Lower lobe of right lung (tissue), 2 donors: ENCODE results near the gene PRKCZ. TPM values are rescaled to one million over a fixed set of nuclear protein-coding genes. Genes with fewer than 3 reads are reported as not detected.
A peak's percentile ranks its signal among the peaks of the same experiment; 100 is the strongest.

Experiments
- ATAC-seq, 2 donors: fragments of 200-7000 bp; cut with Tn5 transposase; one replicate each; pipeline ENCODE4 v1.9.1; 2020 to 2022; ENCODE audit warnings: mild to moderate bottlenecking in 2 of 2, moderate library complexity in 2 of 2
- DNase-seq: peaks from one replicate; pipeline ENCODE4 v3.0.0-alpha.2; 2020
- H3K27ac ChIP-seq: fragments of 200-600 bp; one replicate; pipeline ENCODE4 v1.8.0; 2022
- H3K27me3 ChIP-seq: fragments of 200-600 bp; one replicate; pipeline ENCODE4 v1.8.0; 2022; ENCODE audit warnings: low read depth
- H3K36me3 ChIP-seq: fragments of 200-600 bp; one replicate; pipeline ENCODE4 v1.8.0; 2022; ENCODE audit warnings: mild to moderate bottlenecking
- H3K4me1 ChIP-seq: fragments of 200-600 bp; one replicate; pipeline ENCODE4 v1.8.0; 2022
- H3K4me3 ChIP-seq: fragments of 200-600 bp; one replicate; pipeline ENCODE4 v1.8.0; 2022; ENCODE audit warnings: mild to moderate bottlenecking
- H3K9me3 ChIP-seq: fragments of 200-600 bp; one replicate; pipeline ENCODE4 v1.8.0; 2022
- intact Hi-C: fragments of 100-400 bp; cut with DNase I; formaldehyde crosslinking; loops from one replicate; pipeline ENCODE4 v1.11.0; 2022
- total RNA-seq: library from RNA; stranded (reverse); fragmentation: NEBNext Ultra II Directional; extraction: Animal tissue kit (Norgen Biotek cat#: 25700); gene quantifications from one replicate; pipeline ENCODE4 v1.2.1, GENCODE V29; 2021
- TF ChIP-seq, protein P1 (sequence below): fragments of 200-600 bp; IDR thresholded peaks from one replicate; pipeline ENCODE4 v1.8.0; 2022; ENCODE audit warnings: antibody characterized with exemption, mild to moderate bottlenecking
- donor health status: DM: no; HTN: yes; CAD: no; lungs with severe emphysema.

PRKCZ gene
- total RNA-seq, 1 donor from 2014 or later, result 97.6 TPM

GRCh38 chr1:2187619-2188018 lies 137.4 kb downstream of the PRKCZ start:
- intact Hi-C loops, result no loop called here
- DNase-seq (peak; percentile 43), ATAC-seq (no peak)
- H3K27me3 ChIP-seq, result no peaks in the 10 kb centered on the region
- H3K27ac ChIP-seq, result no peak overlapping the region
- peaks cover 28% of the 10 kb centered on the region for H3K36me3 ChIP-seq
- no peaks in the 10 kb centered on the region for H3K9me3 ChIP-seq
- peaks cover 34% of the 10 kb centered on the region for H3K4me1 ChIP-seq
- H3K4me3 ChIP-seq, result no peak overlapping the region
- TF ChIP-seq, protein P1, sequence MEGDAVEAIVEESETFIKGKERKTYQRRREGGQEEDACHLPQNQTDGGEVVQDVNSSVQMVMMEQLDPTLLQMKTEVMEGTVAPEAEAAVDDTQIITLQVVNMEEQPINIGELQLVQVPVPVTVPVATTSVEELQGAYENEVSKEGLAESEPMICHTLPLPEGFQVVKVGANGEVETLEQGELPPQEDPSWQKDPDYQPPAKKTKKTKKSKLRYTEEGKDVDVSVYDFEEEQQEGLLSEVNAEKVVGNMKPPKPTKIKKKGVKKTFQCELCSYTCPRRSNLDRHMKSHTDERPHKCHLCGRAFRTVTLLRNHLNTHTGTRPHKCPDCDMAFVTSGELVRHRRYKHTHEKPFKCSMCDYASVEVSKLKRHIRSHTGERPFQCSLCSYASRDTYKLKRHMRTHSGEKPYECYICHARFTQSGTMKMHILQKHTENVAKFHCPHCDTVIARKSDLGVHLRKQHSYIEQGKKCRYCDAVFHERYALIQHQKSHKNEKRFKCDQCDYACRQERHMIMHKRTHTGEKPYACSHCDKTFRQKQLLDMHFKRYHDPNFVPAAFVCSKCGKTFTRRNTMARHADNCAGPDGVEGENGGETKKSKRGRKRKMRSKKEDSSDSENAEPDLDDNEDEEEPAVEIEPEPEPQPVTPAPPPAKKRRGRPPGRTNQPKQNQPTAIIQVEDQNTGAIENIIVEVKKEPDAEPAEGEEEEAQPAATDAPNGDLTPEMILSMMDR, result no peak

- ATAC-seq, result no peak
- intact Hi-C loops, result no loop called here
- TF ChIP-seq, protein P1, result no peak
These were observed 138.1 kb downstream of the PRKCZ start for GRCh38 chr1:2188336-2188735.

DNA sequence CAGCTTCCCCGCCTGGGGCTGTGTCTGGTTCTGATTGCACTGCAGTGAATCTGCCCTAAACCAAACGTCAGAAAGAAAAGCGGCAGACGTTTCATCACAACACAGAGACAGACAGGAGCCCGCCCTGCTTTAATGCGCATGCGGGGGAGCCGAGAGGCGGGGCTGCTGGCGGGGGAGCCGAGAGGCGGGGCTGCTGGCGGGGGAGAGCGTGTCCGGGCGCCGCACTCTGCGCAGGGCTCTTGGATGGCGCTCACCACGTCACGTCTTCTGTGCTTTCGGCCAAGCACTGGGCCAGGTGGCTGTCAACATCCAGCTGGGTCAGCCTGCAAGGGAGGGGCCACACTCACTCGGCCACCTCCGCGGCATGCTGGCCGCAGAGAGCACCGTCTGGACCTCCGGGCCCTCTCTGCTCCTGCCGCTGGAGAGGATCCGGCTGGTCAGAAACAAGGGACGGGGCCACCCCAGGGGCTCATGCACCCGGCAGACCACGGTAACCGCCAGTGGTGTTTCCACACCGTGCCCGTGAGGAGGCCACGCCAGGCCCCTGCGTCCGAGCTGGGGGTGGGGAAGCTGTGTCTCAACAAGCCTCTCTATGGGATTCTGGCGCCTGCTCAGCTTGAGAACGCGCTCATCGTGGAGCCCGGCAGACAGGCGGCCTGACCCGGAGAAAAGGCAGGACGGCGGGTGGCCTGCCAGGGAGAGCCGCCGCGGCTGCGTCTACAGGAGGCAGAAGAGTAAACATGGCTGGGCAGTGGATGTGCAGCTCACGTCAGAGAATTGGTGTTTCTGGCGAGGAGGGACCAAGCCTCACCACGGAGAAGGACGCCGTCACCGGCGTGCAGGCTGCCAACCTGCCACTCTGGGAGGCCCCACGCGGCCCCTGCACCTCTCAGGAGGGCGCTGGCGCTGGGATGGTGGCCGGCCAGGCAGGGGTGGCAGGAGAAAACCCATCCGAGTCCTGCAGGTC lies 139.5 kb downstream of the PRKCZ start:
- H3K36me3 ChIP-seq, result peaks cover 17% of the 10 kb centered on the region
- peak overlapping the region; percentile 63 for H3K4me3 ChIP-seq
- no peaks in the 10 kb centered on the region for H3K9me3 ChIP-seq
- DNase-seq (peak; percentile 96), ATAC-seq (peak; percentile 92 to 94)
- H3K27me3 ChIP-seq, result no peaks in the 10 kb centered on the region
- TF ChIP-seq, protein P1, result no peak
- intact Hi-C loops, result no loop called here
- H3K4me1 ChIP-seq, result peaks cover 49% of the 10 kb centered on the region
- H3K27ac ChIP-seq, result peak overlapping the region; percentile 93

More at GRCh38 chr1:2188336-2188735, 138.1 kb downstream of the PRKCZ start:
- H3K27ac ChIP-seq, result no peak overlapping the region
- H3K27me3 ChIP-seq, result no peaks in the 10 kb centered on the region
- H3K36me3 ChIP-seq, result peaks cover 28% of the 10 kb centered on the region
- no peaks in the 10 kb centered on the region for H3K9me3 ChIP-seq
- DNase-seq, result peak; percentile 45
- H3K4me1 ChIP-seq, result peaks cover 41% of the 10 kb centered on the region
- H3K4me3 ChIP-seq, result no peak overlapping the region

DNA sequence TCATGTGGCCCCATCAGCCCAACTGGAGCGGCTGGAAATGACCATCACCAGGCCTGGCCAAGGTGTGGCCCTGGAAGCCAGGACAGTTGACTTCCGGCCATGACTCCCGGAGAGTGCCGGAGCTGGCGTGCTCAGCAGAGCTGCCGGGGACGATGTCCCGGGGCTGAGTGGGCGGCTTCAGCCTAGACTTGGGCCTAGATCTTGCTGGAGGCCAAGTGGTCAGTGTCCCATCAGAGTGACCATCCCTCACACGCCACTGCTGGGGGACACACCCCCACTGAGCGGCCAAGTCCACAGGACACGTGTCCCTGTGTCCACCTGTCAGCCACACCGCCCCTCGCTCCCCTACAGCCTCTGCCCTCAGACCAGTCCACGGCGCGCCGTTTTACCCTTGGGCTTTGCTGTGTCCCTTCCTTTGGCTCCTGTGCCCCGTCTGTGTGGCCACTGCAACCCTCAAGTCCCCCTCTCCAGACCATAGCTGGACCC lies 140.3 kb downstream of the PRKCZ start:
- peak overlapping the region; percentile 63 for H3K4me3 ChIP-seq
- no peak for ATAC-seq
- peak; percentile 60 for DNase-seq
- H3K4me1 ChIP-seq, result peaks cover 52% of the 10 kb centered on the region
- no peaks in the 10 kb centered on the region for H3K27me3 ChIP-seq
- no peaks in the 10 kb centered on the region for H3K9me3 ChIP-seq
- peaks cover 9% of the 10 kb centered on the region for H3K36me3 ChIP-seq
- TF ChIP-seq, protein P1, result no peak
- H3K27ac ChIP-seq, result peak overlapping the region; percentile 93
- intact Hi-C loops, result no loop called here

- no peaks in the 10 kb centered on the region for H3K9me3 ChIP-seq
- no peaks in the 10 kb centered on the region for H3K27me3 ChIP-seq
- ATAC-seq (no peak), DNase-seq (no peak)
- peak overlapping the region; percentile 92 for H3K27ac ChIP-seq
- H3K4me3 ChIP-seq, result no peak overlapping the region
- TF ChIP-seq, protein P1, result no peak
- peaks cover 57% of the 10 kb centered on the region for H3K4me1 ChIP-seq
- no peaks in the 10 kb centered on the region for H3K36me3 ChIP-seq
- intact Hi-C loops, result no loop called here
These were observed 142.1 kb downstream of the PRKCZ start for GRCh38 chr1:2192031-2192995.
